GM13976 (cell line): ENCODE data around the gene OR10H4.
"Not testable (repeated sequence)": the region's sequence is repeated elsewhere in the genome, so short reads cannot be mapped to it uniquely, and the experiment has no call there.

Experiments
- DNase-seq: peaks from one replicate; pipeline ENCODE4 v3.0.0; 2012; ENCODE audit warnings: low spot score
- CTCF ChIP-seq: IDR thresholded peaks from 2 replicates; pipeline ENCODE4 v1.5.1; 2012; ENCODE audit warnings: borderline replicate concordance, mild to moderate bottlenecking; ENCODE audit not compliant: insufficient read depth; ENCODE audit errors: extremely low read depth, missing control alignments, control extremely low read depth
- in situ Hi-C: fragments of 300-500 bp; cut with MboI; formaldehyde crosslinking; loops from one replicate; pipeline ENCODE4 v1.12.0; 2022; ENCODE audit warnings: low sequenced_read_pairs, mixed read lengths, inconsistent platforms; ENCODE audit not compliant: unreplicated experiment

The OR10H4 gene

GRCh38 chr19:15928321-15928720 is 20.5 kb upstream of the OR10H4 start:
- in situ Hi-C loops, result no loop called here
- no peak for DNase-seq
- no peak for TF ChIP-seq CTCF

GRCh38 chr19:15933761-15934331 is 15.0 kb upstream of the OR10H4 start:
- DNase-seq, in situ Hi-C loops: not testable (repeated sequence)

- no peak for TF ChIP-seq CTCF
- in situ Hi-C loops, result no loop called here
- DNase-seq, result no peak
Observed at GRCh38 chr19:15934332-15935078, 14.3 kb upstream of the OR10H4 start, which contains the start of gene CYP4F11. Gene CYP4F11 (minus strand): TSS chr19:15934529. CDS start chr19:15934408, 121 bp downstream.

- in situ Hi-C loops, result no loop called here
- DNase-seq, result no peak
- TF ChIP-seq CTCF, result no peak
Observed at GRCh38 chr19:15935167-15935702, 13.6 kb upstream of the OR10H4 start.

- no peak for TF ChIP-seq CTCF
- in situ Hi-C loops, result no loop called here
- DNase-seq, result no peak
Observed at GRCh38 chr19:15936173-15936572, 12.6 kb upstream of the OR10H4 start.

GRCh38 chr19:15936950-15937349 is 11.9 kb upstream of the OR10H4 start:
- no peak for DNase-seq
- no peak for TF ChIP-seq CTCF
- in situ Hi-C loops, result no loop called here

GRCh38 chr19:15937771-15938170 is 11.0 kb upstream of the OR10H4 start:
- in situ Hi-C loops, result no loop called here
- no peak for DNase-seq
- no peak for TF ChIP-seq CTCF
